GM19324 (cell line): ENCODE results near the gene COQ6.
"Not testable (repeated sequence)": the region's sequence is repeated elsewhere in the genome, so short reads cannot be mapped to it uniquely, and the experiment has no call there.

Source experiments
- ATAC-seq: cut with Tn5 transposase; IDR thresholded peaks from one replicate; pipeline ENCODE4 v1.9.1; 2021; ENCODE audit warnings: mild to moderate bottlenecking, moderate library complexity; ENCODE audit not compliant: unreplicated experiment, low FRiP score

COQ6 gene

DNA sequence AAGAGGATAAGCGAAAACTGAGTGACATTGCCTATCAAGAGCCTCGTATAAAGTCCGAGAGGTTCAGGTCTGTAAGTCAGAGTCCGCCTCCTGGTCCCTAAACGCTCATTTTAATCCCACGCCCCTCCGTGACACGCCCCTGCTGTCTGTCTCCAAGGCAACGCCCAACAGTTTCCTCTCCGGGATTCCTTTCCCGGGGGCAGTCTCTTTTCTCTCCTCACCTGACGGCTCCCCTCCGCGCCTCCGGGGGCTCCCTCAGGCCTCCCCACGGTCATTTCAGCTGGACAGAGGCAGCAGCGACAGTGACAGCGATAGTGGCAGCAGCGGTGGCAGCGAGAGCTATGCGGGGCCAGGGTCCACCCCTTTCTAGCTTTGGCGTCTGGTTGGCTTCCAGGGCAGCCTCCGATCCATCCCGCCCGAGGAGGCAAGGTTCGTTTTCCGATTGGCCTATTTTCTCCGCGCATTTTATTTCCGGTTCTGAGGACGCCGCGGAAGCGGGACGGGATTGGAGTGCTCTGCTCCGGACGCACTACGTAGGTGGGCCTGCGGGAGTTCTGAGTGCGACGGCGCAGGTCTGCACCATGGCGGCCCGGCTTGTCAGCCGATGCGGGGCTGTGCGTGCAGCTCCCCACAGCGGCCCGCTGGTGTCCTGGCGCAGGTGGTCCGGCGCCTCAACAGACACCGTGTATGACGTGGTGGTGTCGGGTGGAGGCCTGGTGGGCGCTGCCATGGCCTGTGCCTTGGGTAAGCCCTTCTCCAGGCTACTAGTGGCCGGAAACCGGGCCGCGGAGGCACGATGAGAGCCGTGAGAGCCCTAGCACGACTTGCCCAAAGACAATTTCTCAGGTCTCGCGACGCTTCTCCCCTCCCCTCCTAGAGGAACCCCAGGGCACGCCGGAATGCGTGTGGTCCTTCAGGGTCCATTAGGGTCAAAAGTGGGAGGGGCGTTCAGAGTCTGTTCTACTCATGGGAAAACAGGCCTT is at the start of gene COQ6, which contains the start of gene FAM161B:
Gene COQ6, plus strand, starts transcription at position 551 of the 983 bp plus-strand sequence. Its CDS starts 31 bp downstream, at position 582.
Gene FAM161B, minus strand, starts transcription at position 343 of the 983 bp plus-strand sequence. Its CDS starts 68 bp downstream, at position 275.
- peak; percentile 93 for ATAC-seq

GRCh38 chr14:73903028-73903427 is 47.1 kb upstream of the COQ6 start:
- ATAC-seq, result no peak

- ATAC-seq, result no peak
Measured at GRCh38 chr14:73909681-73910080, 40.4 kb upstream of the COQ6 start.

DNA sequence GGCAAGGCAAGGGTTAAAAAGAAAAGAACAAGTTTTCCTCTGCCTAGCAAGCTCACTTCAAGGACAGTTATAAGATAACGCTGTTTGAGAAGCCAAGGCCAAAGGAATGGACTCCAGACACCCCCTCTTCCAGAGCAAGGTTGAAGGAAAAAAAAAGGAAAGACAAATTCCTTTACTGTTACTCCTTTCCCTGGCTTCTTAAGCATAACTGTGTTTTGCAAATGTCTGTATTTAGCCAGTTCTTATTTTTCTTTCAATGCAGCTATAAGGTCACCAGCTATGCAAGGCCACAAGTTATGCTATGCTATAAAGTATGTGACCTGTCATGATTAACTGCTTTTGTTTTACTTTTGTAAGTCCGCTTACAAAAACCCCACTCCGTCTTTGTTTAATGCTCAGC is 36.8 kb upstream of the COQ6 start:
- ATAC-seq, result no peak

- ATAC-seq, result no peak
Measured at GRCh38 chr14:73916324-73916723, 33.8 kb upstream of the COQ6 start.

DNA sequence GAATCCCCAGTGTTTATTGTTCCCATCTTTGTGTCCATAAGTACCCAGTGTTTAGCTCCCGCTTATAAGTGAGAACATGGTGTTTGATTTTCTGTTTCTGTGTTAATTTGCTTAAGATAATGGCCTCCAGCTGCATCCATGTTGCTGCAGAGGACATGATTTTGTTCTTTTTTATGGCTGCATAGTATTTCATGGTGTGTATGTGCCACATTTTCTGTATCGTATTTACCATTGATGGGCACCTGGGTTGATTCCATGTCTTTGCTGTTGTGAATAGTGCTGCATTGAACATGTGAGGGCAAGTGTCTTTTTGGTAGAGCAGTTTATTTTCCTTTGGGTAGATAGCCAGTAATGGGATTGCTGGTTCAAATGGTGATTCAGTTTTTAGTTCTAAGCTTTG is 30.6 kb upstream of the COQ6 start:
- ATAC-seq, result not testable (repeated sequence)

GRCh38 chr14:73924337-73924736 is 25.8 kb upstream of the COQ6 start:
- ATAC-seq, result no peak

DNA sequence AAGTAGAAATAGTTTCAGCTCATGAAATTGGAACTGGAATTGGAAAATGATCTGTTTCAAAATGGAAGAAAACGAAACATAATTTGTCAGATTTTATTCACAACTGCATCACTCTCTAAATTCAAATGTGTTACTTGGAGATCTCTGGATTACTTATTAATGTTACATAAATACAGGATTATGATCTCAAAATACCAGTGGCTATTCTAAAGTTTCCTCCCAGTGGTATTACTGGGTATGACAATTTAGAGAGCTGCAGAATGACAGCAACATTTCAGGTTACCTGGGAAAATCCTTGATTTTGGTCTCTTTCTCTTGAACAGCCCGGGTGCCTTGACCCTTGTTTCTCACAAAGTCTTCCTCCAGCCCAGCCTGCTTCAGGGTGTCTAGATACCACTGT is 14.4 kb upstream of the COQ6 start:
- ATAC-seq, result no peak

GRCh38 chr14:73936548-73936947 is 13.6 kb upstream of the COQ6 start:
- ATAC-seq, result no peak

DNA sequence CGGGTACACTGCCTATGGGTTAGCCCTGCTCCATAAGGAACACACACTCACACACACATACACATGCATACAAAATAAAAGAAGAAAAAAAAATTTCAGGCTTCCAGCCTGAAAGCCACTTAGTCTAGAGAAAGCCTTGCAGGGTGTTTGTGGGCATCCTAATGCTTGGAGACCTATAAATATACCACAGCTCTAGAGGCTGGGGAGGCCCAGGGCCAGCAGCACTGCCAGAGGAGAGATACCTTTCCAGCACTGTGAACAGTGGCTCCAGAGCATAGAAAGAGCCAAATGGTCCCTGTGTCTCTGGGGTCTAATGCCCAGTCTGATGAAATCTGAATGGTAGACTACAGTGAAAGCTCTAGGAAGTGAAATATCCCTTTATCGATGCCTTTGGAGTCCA is 13.1 kb upstream of the COQ6 start:
- ATAC-seq, result no peak

DNA sequence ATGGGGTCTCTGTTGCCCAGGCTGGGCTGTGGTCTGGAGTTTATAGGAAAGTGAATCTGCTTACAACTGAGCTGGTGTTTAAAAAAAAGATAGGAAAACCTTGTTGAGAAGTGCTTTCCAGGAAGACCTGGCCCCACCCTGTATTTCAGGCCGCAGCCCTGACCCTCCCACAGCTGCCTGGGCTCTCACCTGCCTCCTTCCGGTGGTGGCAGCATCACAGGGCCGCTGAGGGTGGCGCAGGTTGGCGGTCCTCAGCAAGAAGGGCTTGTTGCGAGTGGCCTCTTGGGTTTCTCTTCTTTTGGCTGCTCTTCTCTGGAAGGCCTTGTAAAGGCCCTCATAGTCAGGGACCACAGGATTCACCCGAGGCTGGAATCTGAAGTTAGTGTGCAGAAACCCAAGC is 7.9 kb upstream of the COQ6 start:
- no peak for ATAC-seq

GRCh38 chr14:73943083-73943482 is 7.0 kb upstream of the COQ6 start:
- ATAC-seq, result no peak

DNA sequence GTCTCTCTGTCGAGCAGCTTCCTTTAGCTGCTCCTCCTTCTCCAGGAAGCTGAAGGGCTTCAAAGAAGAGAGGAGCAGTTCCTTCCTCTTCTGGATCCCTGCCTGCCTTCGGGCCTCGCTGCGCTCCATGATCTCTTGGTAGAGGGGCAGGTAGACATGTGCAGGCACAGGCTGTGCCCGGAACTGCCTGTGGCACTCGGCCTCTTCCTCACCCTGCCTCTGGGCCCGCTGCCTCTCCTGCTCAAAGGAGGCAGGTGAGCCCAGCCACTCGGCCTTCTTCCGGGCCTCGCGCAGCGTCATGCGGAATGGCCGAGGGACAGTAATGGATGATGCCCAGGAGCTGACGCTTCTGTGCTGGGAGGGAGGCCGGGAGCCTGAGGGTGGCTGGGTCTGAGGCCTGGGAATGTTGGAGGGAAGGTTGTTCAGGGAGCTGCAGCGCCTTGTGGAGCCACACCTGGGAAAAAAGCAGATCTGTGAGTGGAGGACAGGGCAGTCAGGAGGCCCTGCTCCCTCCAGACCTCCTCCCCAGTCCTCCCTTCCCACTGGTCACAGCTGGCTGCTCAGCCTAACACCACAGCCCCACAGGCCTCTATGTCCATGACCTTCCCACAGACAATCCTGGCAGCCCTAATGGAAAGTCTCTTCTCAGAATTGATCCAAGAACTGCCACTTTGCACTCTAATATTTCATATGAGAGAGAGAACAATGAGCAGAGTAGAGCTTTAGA is 5.5 kb upstream of the COQ6 start:
- no peak for ATAC-seq

DNA sequence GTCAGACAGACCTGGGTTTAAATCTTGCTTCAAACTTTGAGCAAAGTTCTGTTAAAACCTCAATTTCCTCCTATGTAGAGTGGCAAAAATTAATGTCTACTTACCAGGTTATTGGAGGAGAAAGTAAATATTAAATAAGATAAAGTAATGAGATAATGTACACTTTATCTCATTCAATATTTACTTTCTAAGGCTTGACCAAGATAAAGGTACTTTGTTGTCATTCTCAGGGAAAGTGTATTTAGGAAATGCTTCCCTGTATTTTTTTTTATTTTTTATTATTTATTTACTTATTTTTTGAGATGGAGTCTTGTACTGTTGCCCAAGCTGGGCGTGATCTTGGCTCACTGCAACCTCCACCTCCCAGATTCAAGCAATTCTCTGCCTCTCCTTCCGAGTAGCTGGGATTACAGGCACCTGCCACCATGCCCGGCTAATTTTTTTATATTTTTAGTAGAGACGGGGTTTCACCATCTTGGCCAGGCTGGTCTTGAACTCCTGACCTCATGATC is 4.9 kb upstream of the COQ6 start:
- ATAC-seq, result no peak

DNA sequence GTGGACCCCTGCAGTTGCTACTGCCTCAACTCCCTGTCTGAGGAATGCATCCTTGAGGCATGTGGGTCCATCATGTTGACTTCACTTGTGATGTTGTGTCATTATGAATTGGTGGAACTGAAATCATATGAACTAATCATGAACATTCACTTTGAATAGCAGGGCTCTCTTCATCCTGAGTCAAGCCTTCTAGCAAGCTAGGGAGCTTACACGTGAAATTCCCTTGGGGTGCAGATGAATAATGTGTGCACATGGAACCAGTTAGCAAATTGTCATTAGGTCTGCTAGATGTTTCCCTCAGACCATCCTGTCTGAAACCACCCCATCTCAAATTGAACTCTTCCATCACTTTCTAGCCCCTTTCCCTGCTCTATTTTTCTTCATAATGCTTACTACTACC is 3.6 kb downstream of the COQ6 start:
- no peak for ATAC-seq

- no peak for ATAC-seq
Measured at GRCh38 chr14:73955674-73956073, 5.6 kb downstream of the COQ6 start.

GRCh38 chr14:73958591-73958990 is 8.5 kb downstream of the COQ6 start:
- no peak for ATAC-seq

- no peak for ATAC-seq
Measured at GRCh38 chr14:73961192-73961591, 11.1 kb downstream of the COQ6 start.

GRCh38 chr14:73965216-73965615 is 15.1 kb downstream of the COQ6 start:
- no peak for ATAC-seq

- ATAC-seq, result no peak
Measured at GRCh38 chr14:73968885-73969284, 18.8 kb downstream of the COQ6 start.

DNA sequence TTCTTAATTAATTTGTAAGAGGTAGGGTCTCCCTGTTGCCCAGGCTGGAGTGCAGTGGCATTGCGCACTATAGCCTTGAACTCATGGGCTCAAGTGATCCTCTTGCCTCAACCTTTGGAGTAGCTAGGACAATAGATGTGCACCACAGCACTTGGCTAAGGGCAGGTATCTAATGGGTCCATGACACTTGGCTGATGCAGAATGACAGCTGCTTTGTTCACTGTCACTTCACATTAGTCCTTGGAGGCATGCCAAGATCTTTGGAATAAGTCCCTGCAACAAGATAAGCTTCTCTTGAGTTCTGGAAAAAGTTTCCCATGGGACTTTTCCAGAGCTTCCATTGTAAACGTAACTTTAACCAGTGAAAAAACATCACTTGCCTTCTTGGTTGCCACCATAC is 23.4 kb downstream of the COQ6 start:
- ATAC-seq, result no peak
